ENCODE data around the gene LCE2A.

The LCE2A gene, protein sequence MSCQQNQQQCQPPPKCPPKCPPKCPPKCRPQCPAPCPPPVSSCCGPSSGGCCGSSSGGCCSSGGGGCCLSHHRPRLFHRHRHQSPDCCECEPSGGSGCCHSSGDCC

DNA sequence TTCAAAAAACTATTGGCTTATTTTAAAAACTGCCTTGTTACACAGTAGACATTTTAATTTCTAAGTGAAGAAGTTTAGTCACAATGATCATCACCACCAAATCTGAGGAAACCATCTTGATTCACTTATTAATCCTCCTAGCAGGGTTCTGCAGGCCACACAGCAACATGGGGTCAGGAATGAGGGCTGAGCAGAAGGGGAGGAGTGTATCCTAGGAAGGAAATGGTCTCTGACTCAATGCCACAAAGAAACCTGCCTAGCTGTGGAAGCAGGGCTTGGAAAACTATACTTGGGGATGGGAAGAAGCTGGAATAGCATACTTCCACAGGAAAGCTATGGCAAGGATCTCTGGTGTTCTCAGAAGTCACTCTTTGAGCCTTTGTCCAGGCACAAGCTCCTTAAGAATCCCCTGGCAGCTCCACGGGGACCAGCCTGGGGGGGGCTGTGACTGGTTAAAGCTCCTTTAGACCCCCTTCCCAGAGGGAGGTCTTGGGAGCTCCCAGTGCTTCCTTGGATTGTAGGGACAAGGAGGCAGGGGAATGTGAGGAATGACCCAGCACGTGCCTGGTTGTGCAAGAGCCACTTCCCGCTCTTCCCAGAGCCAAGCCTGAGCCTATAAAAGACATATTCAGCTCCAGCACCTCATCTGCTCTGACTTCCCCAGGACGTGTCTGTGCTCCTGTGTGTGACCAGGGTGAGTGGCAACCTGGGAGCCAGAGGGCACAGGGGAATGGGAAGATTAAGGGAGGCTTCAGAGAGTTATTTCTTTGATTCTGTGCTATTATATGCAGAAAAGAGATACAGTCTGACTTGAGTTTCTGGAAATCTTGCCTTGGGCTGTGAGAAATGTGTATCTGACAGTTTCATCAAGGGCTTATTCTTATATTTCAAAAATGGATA is at the start of gene LCE2A:
Gene LCE2A (plus strand): TSS at position 645 of the 900 bp plus-strand sequence. CDS start 557 bp downstream, outside the sequence.
- no peaks in the 10 kb centered on the region for H3K36me3 ChIP-seq (ENCODE audit: control insufficient read depth, insufficient read depth, low read length)
- no peak for DNase-seq (ENCODE audit: extremely low read depth, insufficient read length)
- H3K4me3 ChIP-seq (replicated peaks; ENCODE audit: low read depth, low read length): no peak within 1 kb of the TSS
- TF ChIP-seq, protein P1, sequence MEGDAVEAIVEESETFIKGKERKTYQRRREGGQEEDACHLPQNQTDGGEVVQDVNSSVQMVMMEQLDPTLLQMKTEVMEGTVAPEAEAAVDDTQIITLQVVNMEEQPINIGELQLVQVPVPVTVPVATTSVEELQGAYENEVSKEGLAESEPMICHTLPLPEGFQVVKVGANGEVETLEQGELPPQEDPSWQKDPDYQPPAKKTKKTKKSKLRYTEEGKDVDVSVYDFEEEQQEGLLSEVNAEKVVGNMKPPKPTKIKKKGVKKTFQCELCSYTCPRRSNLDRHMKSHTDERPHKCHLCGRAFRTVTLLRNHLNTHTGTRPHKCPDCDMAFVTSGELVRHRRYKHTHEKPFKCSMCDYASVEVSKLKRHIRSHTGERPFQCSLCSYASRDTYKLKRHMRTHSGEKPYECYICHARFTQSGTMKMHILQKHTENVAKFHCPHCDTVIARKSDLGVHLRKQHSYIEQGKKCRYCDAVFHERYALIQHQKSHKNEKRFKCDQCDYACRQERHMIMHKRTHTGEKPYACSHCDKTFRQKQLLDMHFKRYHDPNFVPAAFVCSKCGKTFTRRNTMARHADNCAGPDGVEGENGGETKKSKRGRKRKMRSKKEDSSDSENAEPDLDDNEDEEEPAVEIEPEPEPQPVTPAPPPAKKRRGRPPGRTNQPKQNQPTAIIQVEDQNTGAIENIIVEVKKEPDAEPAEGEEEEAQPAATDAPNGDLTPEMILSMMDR (IDR thresholded peaks at IDR 0.05; ENCODE audit: insufficient read depth, low read length, poor library complexity, severe bottlenecking): no peak
- no peaks in the 10 kb centered on the region; the same call in 1 of the 2 replicates for H3K27me3 ChIP-seq (replicated peaks; ENCODE audit: control insufficient read depth, insufficient read depth, low read length)

DNA sequence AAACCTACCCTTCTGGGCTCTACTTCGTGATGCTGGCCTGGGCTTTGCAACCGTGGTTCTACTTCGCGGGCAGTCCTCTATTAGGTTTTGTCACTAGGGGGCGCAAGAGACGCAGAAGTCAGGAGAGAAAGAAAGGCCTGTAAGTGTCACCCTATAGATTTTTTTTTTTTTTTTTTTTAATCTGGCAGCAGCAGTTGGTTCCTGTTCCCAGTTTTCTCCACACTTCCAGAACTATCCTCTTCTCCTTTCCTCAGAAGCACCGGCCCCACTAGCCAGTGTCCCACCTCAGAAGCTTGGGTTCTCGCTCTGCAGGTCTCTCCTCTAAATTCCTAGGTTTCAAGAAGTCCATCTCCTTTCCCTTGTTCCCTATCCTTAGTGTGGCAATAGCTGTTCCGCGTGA is 44.0 kb upstream of the LCE2A start:
- Histone ChIP-seq H3K36me3 (ENCODE audit: control insufficient read depth, insufficient read depth, low read length) (no peaks in the 10 kb centered on the region), H3K4me3 (replicated peaks; ENCODE audit: low read depth, low read length) (no peak overlapping the region), H3K27me3 (replicated peaks; ENCODE audit: control insufficient read depth, insufficient read depth, low read length) (no peaks in the 10 kb centered on the region)
- TF ChIP-seq, protein P1 (IDR thresholded peaks at IDR 0.05; ENCODE audit: insufficient read depth, low read length, poor library complexity, severe bottlenecking): peak; percentile 90
- DNase-seq (ENCODE audit: extremely low read depth, insufficient read length): peak; percentile 13

DNA sequence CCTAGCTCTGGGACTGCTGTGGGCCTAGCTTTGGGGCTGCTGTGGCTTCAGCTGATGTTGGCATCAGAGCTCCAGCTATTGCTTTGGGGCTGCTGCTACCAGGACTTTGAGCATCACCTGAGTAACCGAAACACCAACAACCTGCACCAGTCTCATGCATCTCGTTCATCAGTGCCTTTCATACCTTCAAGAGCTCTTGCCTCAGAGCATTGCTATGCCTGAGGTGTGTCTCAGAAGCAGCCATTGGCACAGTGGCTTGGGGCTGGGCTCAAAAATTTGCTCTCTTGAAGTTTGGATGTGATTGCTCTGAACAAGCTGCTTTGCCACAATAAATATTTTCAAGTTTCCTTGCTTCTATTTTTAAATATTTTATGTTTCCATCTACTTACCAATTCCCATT is 41.7 kb upstream of the LCE2A start:
- DNase-seq (ENCODE audit: extremely low read depth, insufficient read length): no peak
- H3K27me3 ChIP-seq (replicated peaks; ENCODE audit: control insufficient read depth, insufficient read depth, low read length): no peaks in the 10 kb centered on the region
- TF ChIP-seq, protein P1 (IDR thresholded peaks at IDR 0.05; ENCODE audit: insufficient read depth, low read length, poor library complexity, severe bottlenecking): no peak
- no peaks in the 10 kb centered on the region for H3K36me3 ChIP-seq (ENCODE audit: control insufficient read depth, insufficient read depth, low read length)
- H3K4me3 ChIP-seq (replicated peaks; ENCODE audit: low read depth, low read length): no peak overlapping the region

DNA sequence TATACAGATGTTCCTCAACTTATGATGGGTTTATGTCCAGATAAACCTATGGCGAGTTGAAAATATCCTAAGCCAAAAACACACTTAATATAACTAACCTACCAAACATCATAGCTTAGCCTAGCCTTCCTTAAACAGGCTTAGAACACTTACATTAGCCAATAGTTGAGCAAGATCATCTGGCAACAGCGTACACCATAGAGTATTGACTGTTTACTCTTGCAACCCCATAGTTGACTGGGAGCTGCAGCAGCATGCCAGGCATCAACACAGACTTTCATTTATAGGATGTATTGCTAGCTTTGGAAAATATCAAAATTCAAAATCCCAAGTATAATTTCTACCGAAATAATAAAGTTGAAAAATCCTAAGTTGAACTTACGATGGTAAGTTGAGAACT is 40.5 kb upstream of the LCE2A start:
- Histone ChIP-seq H3K27me3 (replicated peaks; ENCODE audit: control insufficient read depth, insufficient read depth, low read length) (no peaks in the 10 kb centered on the region; the same call in 1 of the 2 replicates), H3K4me3 (replicated peaks; ENCODE audit: low read depth, low read length) (no peak overlapping the region), H3K36me3 (ENCODE audit: control insufficient read depth, insufficient read depth, low read length) (no peaks in the 10 kb centered on the region)
- DNase-seq (ENCODE audit: extremely low read depth, insufficient read length): no peak
- TF ChIP-seq, protein P1 (IDR thresholded peaks at IDR 0.05; ENCODE audit: insufficient read depth, low read length, poor library complexity, severe bottlenecking): no peak

DNA sequence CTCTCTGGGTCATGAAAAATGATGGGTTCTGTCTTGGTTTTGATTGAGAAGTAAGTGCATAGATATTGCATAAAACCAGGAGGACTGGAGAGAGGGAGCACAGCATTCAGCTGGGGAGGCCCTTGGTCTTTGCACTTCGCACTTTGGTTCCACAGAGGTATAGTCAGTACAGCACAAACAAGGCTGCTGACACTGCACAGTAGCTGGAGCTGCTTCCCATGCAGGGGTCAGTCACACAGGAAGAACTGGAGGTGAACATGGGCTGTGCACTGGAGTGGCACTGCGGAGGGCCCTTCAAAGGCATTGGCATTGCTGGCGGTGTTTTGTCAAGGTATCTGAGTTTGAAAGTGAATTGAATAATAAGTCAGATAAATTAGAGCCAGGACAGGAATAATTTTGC is 39.5 kb upstream of the LCE2A start:
- TF ChIP-seq, protein P1 (IDR thresholded peaks at IDR 0.05; ENCODE audit: insufficient read depth, low read length, poor library complexity, severe bottlenecking): no peak
- Histone ChIP-seq H3K27me3 (replicated peaks; ENCODE audit: control insufficient read depth, insufficient read depth, low read length) (peaks cover 2% of the 10 kb centered on the region), H3K36me3 (ENCODE audit: control insufficient read depth, insufficient read depth, low read length) (no peaks in the 10 kb centered on the region), H3K4me3 (replicated peaks; ENCODE audit: low read depth, low read length) (no peak overlapping the region)
- no peak for DNase-seq (ENCODE audit: extremely low read depth, insufficient read length)
